OCI-LY1 (cell line): ENCODE data around the gene EMC8.

ENCODE experiments used
- H2AFZ ChIP-seq: fragments of 200-600 bp; sonication (generic), shearing (Covaris generic); 2 replicates; pipeline ENCODE4 v1.6.0; 2014; ENCODE audit warnings: antibody characterized with exemption, mild to moderate bottlenecking, low read length
- H3F3A ChIP-seq: fragments of 200-600 bp; sonication (generic), shearing (Covaris generic); 2 replicates; pipeline ENCODE4 v1.6.0; 2014; ENCODE audit warnings: mild to moderate bottlenecking, antibody characterized with exemption, low read length, moderate library complexity; ENCODE audit not compliant: insufficient read depth
- H3K27ac ChIP-seq: fragments of 200-600 bp; sonication (generic); 2 replicates; pipeline ENCODE4 v1.5.1; 2014; ENCODE audit warnings: low read length, mixed run types, mild to moderate bottlenecking, low read depth; ENCODE audit not compliant: poor library complexity, severe bottlenecking
- H3K27me3 ChIP-seq: fragments of 200-600 bp; sonication (generic); 2 replicates; pipeline ENCODE4 v1.6.0; 2014; ENCODE audit warnings: antibody characterized with exemption, mild to moderate bottlenecking, low read length, moderate library complexity; ENCODE audit not compliant: insufficient read depth
- H3K36me3 ChIP-seq: fragments of 200-600 bp; sonication (generic); 2 replicates; pipeline ENCODE4 v1.6.1; 2014; ENCODE audit warnings: mild to moderate bottlenecking, antibody characterized with exemption, low read length, moderate library complexity, mixed read lengths; ENCODE audit not compliant: insufficient read depth
- H3K4me1 ChIP-seq: fragments of 200-600 bp; sonication (generic); 2 replicates; pipeline ENCODE4 v1.5.1; 2014; ENCODE audit warnings: mild to moderate bottlenecking, low read length, moderate library complexity; ENCODE audit not compliant: insufficient read depth, severe bottlenecking
- H3K4me2 ChIP-seq: fragments of 200-600 bp; sonication (generic), shearing (Covaris generic); 2 replicates; pipeline ENCODE4 v1.6.1; 2014; ENCODE audit warnings: low read length
- H3K4me3 ChIP-seq: fragments of 200-600 bp; sonication (generic); 2 replicates; pipeline ENCODE4 v1.5.1; 2014; ENCODE audit warnings: low read length, low read depth, mild to moderate bottlenecking, mixed read lengths; ENCODE audit not compliant: poor library complexity, severe bottlenecking
- H3K79me2 ChIP-seq: fragments of 200-600 bp; shearing (Covaris generic); 2 replicates; pipeline ENCODE4 v1.6.1; 2016; ENCODE audit warnings: mixed run types, low read length, mixed read lengths; ENCODE audit not compliant: insufficient read depth
- H3K9ac ChIP-seq: fragments of 200-600 bp; sonication (generic), shearing (Covaris generic); 2 replicates; pipeline ENCODE4 v1.6.1; 2014; ENCODE audit warnings: mild to moderate bottlenecking, low read length, mixed read lengths
- H3K9me2 ChIP-seq: fragments of 200-600 bp; sonication (generic), shearing (Covaris generic); 2 replicates; pipeline ENCODE4 v1.6.1; 2014; ENCODE audit warnings: low read depth, mild to moderate bottlenecking, low read length, mixed read lengths
- H3K9me3 ChIP-seq: fragments of 200-600 bp; shearing (Covaris generic); 2 replicates; pipeline ENCODE4 v1.6.1; 2014; ENCODE audit warnings: low read length, mixed read lengths
- H4K20me1 ChIP-seq: fragments of 200-600 bp; sonication (generic), shearing (Covaris generic); 2 replicates; pipeline ENCODE4 v1.6.0; 2016; ENCODE audit warnings: mild to moderate bottlenecking, low read length; ENCODE audit not compliant: insufficient read depth
- CTCF ChIP-seq: fragments of 200-600 bp; sonication (generic), shearing (Covaris generic); IDR thresholded peaks from 2 replicates; pipeline ENCODE4 v1.5.1; 2017; ENCODE audit warnings: mild to moderate bottlenecking, antibody characterized with exemption, low read length, moderate library complexity, mixed read lengths
- EZH2 ChIP-seq: fragments of 200-600 bp; sonication (generic), shearing (Covaris generic); IDR thresholded peaks from 2 replicates; pipeline ENCODE4 v1.8.0; 2017; ENCODE audit warnings: borderline replicate concordance, mixed run types, mild to moderate bottlenecking, antibody characterized with exemption, low read length, moderate library complexity, mixed read lengths

The EMC8 gene

GRCh38 chr16:85735946-85736345, 63.4 kb downstream of the EMC8 start:
- Histone ChIP-seq H3K27me3 (no peaks in the 10 kb centered on the region), H3K36me3 (no peaks in the 10 kb centered on the region), H3K27ac (peak overlapping the region; percentile 88), H3K9me3 (no peaks in the 10 kb centered on the region), H3K9ac (peak overlapping the region; percentile 8; the same call in 1 of the 2 replicates), H3K4me2 (peak overlapping the region; percentile 44), H3F3A (peaks cover 9% of the 10 kb centered on the region), H4K20me1 (no peaks in the 10 kb centered on the region), H3K4me1 (peaks cover 38% of the 10 kb centered on the region), H3K4me3 (no peak overlapping the region), H3K79me2 (no peaks in the 10 kb centered on the region), H2AFZ (no peak overlapping the region), H3K9me2 (no peaks in the 10 kb centered on the region)
- TF ChIP-seq CTCF (no peak), EZH2 (no peak)

- Histone ChIP-seq H4K20me1 (no peaks in the 10 kb centered on the region), H3K9me2 (no peaks in the 10 kb centered on the region), H3K4me1 (peaks cover 38% of the 10 kb centered on the region), H3K4me2 (peak overlapping the region; percentile 44), H3K9ac (no peak overlapping the region; the same call in 1 of the 2 replicates), H2AFZ (no peak overlapping the region), H3K79me2 (no peaks in the 10 kb centered on the region), H3K36me3 (no peaks in the 10 kb centered on the region), H3K27me3 (no peaks in the 10 kb centered on the region), H3K27ac (peak overlapping the region; percentile 88), H3K4me3 (peak overlapping the region; percentile 34), H3F3A (peaks cover 9% of the 10 kb centered on the region), H3K9me3 (no peaks in the 10 kb centered on the region)
- no peak for TF ChIP-seq EZH2
- TF ChIP-seq CTCF, result no peak
These were observed 64.1 kb downstream of the EMC8 start for GRCh38 chr16:85735225-85735635.

- H3K27ac ChIP-seq, result peak overlapping the region; percentile 88
- peak overlapping the region; percentile 44 for H3K4me2 ChIP-seq
- no peak overlapping the region for H2AFZ ChIP-seq
- no peaks in the 10 kb centered on the region for H3K27me3 ChIP-seq
- peaks cover 9% of the 10 kb centered on the region for H3F3A ChIP-seq
- no peaks in the 10 kb centered on the region for H3K36me3 ChIP-seq
- TF ChIP-seq EZH2 (no peak), CTCF (no peak)
- H3K4me3 ChIP-seq, result peak overlapping the region; percentile 34
- no peaks in the 10 kb centered on the region for H3K9me2 ChIP-seq
- H3K9ac ChIP-seq, result peak overlapping the region; percentile 36
- H3K79me2 ChIP-seq, result no peaks in the 10 kb centered on the region
- H3K9me3 ChIP-seq, result no peaks in the 10 kb centered on the region
- no peaks in the 10 kb centered on the region for H4K20me1 ChIP-seq
- peaks cover 38% of the 10 kb centered on the region for H3K4me1 ChIP-seq
These were observed 64.9 kb downstream of the EMC8 start for GRCh38 chr16:85734311-85735017.
